Measurements from ENCODE around the gene FSTL5. TPM values are rescaled to one million over a fixed set of nuclear protein-coding genes. Genes with fewer than 3 reads are reported as not detected.

Gene FSTL5
- total and polyA plus RNA-seq, 2 of the 13 experiments (the other 11 are each of a cell fraction or from before 2014, with no cell fraction given): 0.03 to 0.07 TPM

DNA sequence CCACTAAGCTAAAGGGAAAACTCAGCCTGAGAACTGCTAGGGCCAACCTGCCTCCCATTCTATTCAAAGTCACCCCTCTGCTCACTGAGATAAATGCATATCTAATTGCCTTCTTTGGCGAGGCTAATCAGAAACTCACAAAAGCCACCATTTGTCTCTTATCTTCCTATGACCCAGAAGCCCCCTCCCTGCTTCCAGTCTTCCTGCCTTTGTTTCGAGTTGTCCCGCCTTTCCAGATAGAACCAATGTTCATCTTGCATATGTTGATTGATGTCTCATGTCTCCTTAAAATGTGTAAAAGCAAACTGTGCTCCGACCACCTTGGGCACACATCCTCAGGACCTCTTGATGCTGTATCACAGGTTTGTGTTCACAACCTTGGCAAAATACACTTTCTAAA, 459.8 kb downstream of the FSTL5 start:
- ATAC-seq (no peak), FAIRE-seq (no peak), DNase-seq (ENCODE audit: low spot score) (no peak)
- ChIA-PET CTCF (ENCODE audit: low intra/inter-chr PET ratio, low total read pairs) (no interaction called here), POLR2A (no interaction called here)
- no peaks in the 10 kb centered on the region for H3K9me3 ChIP-seq (ENCODE audit: low read length)
- in situ Hi-C loops (cut with HindIII; ENCODE audit: extremely low pct_ligation_motif_present, low pct_unique_long_range_greater_than_20kb) (no loop called here), intact Hi-C loops (cut with micrococcal nuclease; ENCODE audit: unreplicated experiment) (no loop called here)
- no peak overlapping the region for H3K9ac ChIP-seq (ENCODE audit: insufficient read depth, low read depth, low read length)
- H3K79me2 ChIP-seq (ENCODE audit: insufficient read depth, low read length): no peaks in the 10 kb centered on the region
- no peak overlapping the region for H3K27ac ChIP-seq (ENCODE audit: extremely low read length, insufficient read depth, low read length)
- 1% methylated on average over 4 of the region's 4 CpGs for WGBS (ENCODE audit: low lambda C conversion rate)
- H3K4me2 ChIP-seq (ENCODE audit: low read depth, low read length): no peak overlapping the region
- no TSS peak for BruUV-seq (replicated peaks)
- no peaks in the 10 kb centered on the region for H3K27me3 ChIP-seq (ENCODE audit: control insufficient read depth in 1 of 2, insufficient read depth in 2 of 2, low read length in 2 of 2)
- H4K20me1 ChIP-seq (ENCODE audit: insufficient read depth, low read length): no peaks in the 10 kb centered on the region
- no peak overlapping the region for H2AFZ ChIP-seq (ENCODE audit: low read length)
- no peak overlapping the region for H3K4me3 ChIP-seq (replicated peaks in 1 of 3; ENCODE audit: insufficient read depth in 1 of 3, low read depth in 2 of 3, low read length in 3 of 3)
- no peaks in the 10 kb centered on the region for H3K4me1 ChIP-seq (ENCODE audit: insufficient read depth, low read length)
- TF ChIP-seq ZBTB21 (CRISPR knock-in tag; IDR thresholded peaks at IDR 0.05) (no peak), MIXL1 (CRISPR knock-in tag; IDR thresholded peaks at IDR 0.05) (no peak), NR1H2 (CRISPR knock-in tag; IDR thresholded peaks at IDR 0.05; ENCODE audit: borderline replicate concordance, low read depth) (no peak), ZNF121 (CRISPR knock-in tag; IDR thresholded peaks at IDR 0.05) (no peak), TBX2 (CRISPR knock-in tag; IDR thresholded peaks at IDR 0.05; ENCODE audit: borderline replicate concordance) (no peak), AGO1 (IDR thresholded peaks at IDR 0.05; ENCODE audit: low read depth, low read length, poor library complexity, severe bottlenecking) (no peak), ZNF12 (CRISPR knock-in tag; IDR thresholded peaks at IDR 0.05) (no peak), ZNF251 (CRISPR knock-in tag; IDR thresholded peaks at IDR 0.05) (no peak), MZF1 (CRISPR knock-in tag; IDR thresholded peaks at IDR 0.05; ENCODE audit: borderline replicate concordance) (no peak), ZNF792 (CRISPR knock-in tag; IDR thresholded peaks at IDR 0.05) (no peak)
- TF ChIP-seq, protein P1, sequence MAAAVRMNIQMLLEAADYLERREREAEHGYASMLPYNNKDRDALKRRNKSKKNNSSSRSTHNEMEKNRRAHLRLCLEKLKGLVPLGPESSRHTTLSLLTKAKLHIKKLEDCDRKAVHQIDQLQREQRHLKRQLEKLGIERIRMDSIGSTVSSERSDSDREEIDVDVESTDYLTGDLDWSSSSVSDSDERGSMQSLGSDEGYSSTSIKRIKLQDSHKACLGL (CRISPR knock-in tag; IDR thresholded peaks at IDR 0.05): no peak
- TF ChIP-seq, protein P2, sequence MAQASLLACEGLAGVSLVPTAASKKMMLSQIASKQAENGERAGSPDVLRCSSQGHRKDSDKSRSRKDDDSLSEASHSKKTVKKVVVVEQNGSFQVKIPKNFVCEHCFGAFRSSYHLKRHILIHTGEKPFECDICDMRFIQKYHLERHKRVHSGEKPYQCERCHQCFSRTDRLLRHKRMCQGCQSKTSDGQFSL (CRISPR knock-in tag; IDR thresholded peaks at IDR 0.05): no peak
- TF ChIP-seq, protein P3, sequence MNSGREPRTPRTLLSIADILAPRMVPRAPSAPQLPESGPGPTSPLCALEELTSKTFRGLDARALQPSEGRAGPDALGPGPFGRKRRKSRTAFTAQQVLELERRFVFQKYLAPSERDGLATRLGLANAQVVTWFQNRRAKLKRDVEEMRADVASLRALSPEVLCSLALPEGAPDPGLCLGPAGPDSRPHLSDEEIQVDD (CRISPR knock-in tag; IDR thresholded peaks at IDR 0.05; ENCODE audit: borderline replicate concordance): no peak
- TF ChIP-seq, protein P4, sequence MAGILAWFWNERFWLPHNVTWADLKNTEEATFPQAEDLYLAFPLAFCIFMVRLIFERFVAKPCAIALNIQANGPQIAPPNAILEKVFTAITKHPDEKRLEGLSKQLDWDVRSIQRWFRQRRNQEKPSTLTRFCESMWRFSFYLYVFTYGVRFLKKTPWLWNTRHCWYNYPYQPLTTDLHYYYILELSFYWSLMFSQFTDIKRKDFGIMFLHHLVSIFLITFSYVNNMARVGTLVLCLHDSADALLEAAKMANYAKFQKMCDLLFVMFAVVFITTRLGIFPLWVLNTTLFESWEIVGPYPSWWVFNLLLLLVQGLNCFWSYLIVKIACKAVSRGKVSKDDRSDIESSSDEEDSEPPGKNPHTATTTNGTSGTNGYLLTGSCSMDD (CRISPR knock-in tag; IDR thresholded peaks at IDR 0.05): no peak
- TF ChIP-seq, protein P5, sequence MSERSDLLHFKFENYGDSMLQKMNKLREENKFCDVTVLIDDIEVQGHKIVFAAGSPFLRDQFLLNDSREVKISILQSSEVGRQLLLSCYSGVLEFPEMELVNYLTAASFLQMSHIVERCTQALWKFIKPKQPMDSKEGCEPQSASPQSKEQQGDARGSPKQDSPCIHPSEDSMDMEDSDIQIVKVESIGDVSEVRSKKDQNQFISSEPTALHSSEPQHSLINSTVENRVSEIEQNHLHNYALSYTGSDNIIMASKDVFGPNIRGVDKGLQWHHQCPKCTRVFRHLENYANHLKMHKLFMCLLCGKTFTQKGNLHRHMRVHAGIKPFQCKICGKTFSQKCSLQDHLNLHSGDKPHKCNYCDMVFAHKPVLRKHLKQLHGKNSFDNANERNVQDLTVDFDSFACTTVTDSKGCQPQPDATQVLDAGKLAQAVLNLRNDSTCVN (CRISPR knock-in tag; IDR thresholded peaks at IDR 0.05; ENCODE audit: borderline replicate concordance): no peak
- H3K36me3 ChIP-seq (replicated peaks in 1 of 2; ENCODE audit: control insufficient read depth in 1 of 2, insufficient read depth in 2 of 2, low read length in 2 of 2): no peaks in the 10 kb centered on the region
